Fibroblast of mammary gland (primary cell): ENCODE results near the gene ERI2.
A peak's percentile ranks its signal among the peaks of the same experiment; 100 is the strongest.

Experiments
- DNase-seq: peaks from one replicate; pipeline ENCODE4 v3.0.0-alpha.2; 2010; ENCODE audit warnings: low read depth
- H3K4me3 ChIP-seq: 2 replicates; pipeline ENCODE4 v1.5.1; 2011; ENCODE audit warnings: low read depth, mild to moderate bottlenecking, low read length, moderate library complexity; ENCODE audit not compliant: control insufficient read depth
- CTCF ChIP-seq: conservative IDR thresholded peaks from 2 replicates; pipeline ENCODE4 v1.5.1; 2011; ENCODE audit warnings: low read depth, low read length, inconsistent platforms; ENCODE audit not compliant: control insufficient read depth, insufficient read depth

Gene ERI2

GRCh38 chr16:20839504-20839903 is 33.2 kb upstream of the ERI2 start:
- no peak overlapping the region for H3K4me3 ChIP-seq
- DNase-seq, result no peak
- no peak for TF ChIP-seq CTCF

- no peak for DNase-seq
- TF ChIP-seq CTCF, result no peak
- no peak overlapping the region for H3K4me3 ChIP-seq
Measured at GRCh38 chr16:20838240-20838639, 32.0 kb upstream of the ERI2 start.

DNA sequence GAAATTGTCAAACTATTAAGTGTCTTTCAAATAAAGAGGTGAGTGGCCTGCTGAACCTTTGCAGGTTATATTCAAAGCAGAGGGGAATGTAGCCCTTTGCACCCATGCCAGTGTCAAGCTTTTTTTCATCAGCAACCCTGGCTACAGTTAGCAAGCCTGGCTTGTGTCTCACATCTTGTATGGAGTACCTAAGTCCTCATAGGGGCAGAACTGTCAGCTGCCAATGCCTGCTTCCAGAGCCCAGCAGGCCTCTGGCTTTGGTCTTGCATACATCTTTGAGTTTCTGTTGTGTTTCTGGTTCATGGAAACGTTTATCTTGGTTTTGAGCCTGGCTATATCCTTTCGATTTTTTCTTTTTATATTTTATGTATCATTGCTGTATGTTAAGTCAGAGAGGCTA is 26.8 kb upstream of the ERI2 start:
- no peak overlapping the region for H3K4me3 ChIP-seq
- TF ChIP-seq CTCF, result no peak
- no peak for DNase-seq

DNA sequence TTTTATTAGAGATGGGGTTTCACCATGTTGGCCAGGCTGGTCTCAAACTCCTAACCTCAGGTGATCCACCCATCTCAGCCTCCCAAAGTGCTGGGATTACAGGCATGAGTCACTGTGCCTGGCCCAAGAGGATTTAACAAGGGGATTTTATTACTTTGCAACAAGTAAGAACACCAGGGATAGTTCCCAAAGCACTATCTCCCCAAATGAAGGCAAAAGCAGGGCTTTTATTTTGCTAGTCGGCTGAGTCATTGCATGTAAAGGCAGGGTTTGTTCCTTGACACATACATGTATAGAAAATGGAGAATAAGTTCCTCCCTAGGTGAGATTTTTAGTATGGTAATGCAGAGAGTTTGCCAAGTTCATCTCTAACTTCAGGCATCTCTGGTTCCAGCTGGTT is 24.1 kb upstream of the ERI2 start:
- DNase-seq, result no peak
- TF ChIP-seq CTCF, result no peak
- no peak overlapping the region for H3K4me3 ChIP-seq

GRCh38 chr16:20829536-20829935 is 23.3 kb upstream of the ERI2 start:
- TF ChIP-seq CTCF, result no peak
- no peak for DNase-seq
- H3K4me3 ChIP-seq, result no peak overlapping the region

GRCh38 chr16:20826039-20826566 is 19.8 kb upstream of the ERI2 start:
- peak; percentile 10 for DNase-seq
- TF ChIP-seq CTCF, result no peak
- H3K4me3 ChIP-seq, result no peak overlapping the region
